HG02943 (cell line): ENCODE measurements around the gene OR52I1.

Experiments used
- ATAC-seq: cut with Tn5 transposase; IDR thresholded peaks from one replicate; pipeline ENCODE4 v1.9.1; 2021; ENCODE audit warnings: mild to moderate bottlenecking, low read depth, moderate library complexity; ENCODE audit not compliant: unreplicated experiment

The OR52I1 gene

DNA sequence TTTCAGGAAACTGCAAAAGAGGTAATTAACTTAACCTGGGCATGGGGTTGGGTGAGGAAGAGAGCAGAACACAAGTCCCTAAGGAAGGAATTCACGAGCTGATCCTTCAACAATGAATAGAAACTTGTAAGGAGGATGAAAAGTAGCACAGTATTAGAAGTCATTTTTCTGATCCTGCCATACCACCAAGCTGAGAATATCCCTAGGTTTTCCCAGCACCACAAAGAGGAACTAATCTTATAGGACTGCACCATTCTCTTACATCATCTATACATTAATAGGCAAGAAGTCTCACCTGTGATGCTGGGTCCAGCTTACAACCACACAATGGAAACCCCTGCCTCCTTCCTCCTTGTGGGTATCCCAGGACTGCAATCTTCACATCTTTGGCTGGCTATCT lies at the start of gene OR52I1:
Gene OR52I1, plus strand, starts transcription at position 301 of the 400 bp plus-strand sequence. Its CDS starts 0 bp downstream, at position 301.
- no peak for ATAC-seq

GRCh38 chr11:4544891-4545290 lies 48.9 kb upstream of the OR52I1 start, which contains the start of gene OR52M1:
Gene OR52M1, plus strand, starts transcription at chr11:4545191. Its CDS starts 0 bp downstream, at chr11:4545191.
- ATAC-seq, result no peak

- ATAC-seq, result no peak
Observed at GRCh38 chr11:4546878-4547277, 47.0 kb upstream of the OR52I1 start.

GRCh38 chr11:4547416-4547815 lies 46.4 kb upstream of the OR52I1 start:
- ATAC-seq, result no peak

GRCh38 chr11:4551346-4551979 lies 42.4 kb upstream of the OR52I1 start:
- ATAC-seq, result no peak

- ATAC-seq, result no peak
Observed at GRCh38 chr11:4559527-4560440, 34.1 kb upstream of the OR52I1 start.

DNA sequence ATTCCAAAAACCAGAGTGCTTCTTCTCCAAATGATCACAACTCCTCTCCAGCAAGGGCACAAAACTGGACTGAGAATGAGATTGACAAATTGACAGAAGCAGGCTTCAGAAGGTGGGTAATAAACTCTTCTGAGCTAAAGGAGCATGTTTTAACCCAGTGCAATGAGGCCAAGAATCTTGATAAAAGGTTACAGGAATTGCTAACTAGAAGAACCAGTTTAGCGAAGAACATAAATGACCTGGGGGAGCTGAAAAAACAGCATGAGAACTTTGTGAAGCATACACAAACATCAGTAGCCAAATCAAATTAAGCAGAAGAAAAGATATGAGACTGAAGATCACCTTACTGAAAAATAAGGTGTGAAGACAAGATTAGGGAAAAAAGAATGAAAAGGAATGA lies 33.4 kb upstream of the OR52I1 start:
- no peak for ATAC-seq

DNA sequence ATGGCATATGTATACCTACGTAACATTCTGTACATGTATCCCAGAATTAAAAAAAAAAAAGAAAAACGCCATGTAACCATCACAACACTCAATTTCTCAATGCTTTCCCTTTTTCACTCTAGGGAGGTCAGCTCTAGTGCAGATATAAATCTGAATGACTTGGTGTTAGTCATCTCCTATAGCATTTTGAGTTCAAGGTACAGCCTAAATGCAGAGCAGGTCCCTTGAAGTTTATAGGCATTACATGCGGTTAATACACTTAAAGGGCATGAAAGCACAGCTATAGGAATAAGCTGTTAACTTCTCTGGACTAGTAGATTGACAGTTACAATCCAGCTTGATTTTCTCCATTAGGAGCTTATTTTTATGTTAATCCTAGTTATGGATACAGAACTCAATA lies 28.5 kb upstream of the OR52I1 start:
- ATAC-seq, result no peak

- ATAC-seq, result no peak
Observed at GRCh38 chr11:4569075-4569474, 24.8 kb upstream of the OR52I1 start.

GRCh38 chr11:4576880-4577279 lies 17.0 kb upstream of the OR52I1 start:
- ATAC-seq, result no peak

DNA sequence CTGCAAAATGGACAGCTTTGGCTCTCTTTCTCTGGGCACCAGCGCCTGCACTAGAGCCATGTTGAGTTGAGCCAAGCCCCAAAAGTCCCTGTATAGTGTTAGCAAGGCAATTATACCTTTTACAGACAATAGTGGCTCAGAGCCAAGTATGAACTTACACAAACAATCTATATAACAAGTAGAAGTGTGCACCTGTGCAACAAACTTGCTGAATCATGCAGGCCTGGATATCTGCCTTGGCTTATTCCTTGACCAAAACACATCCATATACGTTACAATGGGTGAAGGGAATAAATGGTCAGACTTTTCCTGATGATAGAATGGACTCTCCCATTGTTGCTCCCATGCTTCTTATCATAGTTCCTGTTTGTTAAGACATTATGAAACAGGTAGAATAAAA lies 16.1 kb upstream of the OR52I1 start:
- ATAC-seq, result no peak

DNA sequence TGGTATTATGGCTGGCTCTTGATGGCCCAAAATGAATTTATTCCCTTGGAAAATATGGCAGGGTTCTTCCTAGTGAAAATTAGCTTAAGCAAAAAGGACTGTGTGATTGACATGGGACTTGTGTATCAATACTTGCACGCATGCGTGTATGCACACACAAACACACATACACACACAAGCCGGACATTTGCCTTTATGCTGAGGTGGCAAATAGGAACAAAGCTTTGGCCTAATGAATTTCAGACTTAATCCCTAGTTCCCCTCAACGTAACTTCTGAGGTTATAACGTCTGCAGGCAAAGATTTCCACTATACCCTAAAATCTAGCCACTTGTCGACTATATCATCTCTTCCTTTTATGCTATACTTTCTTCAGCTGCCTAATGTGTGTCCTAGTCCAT lies 15.2 kb upstream of the OR52I1 start:
- ATAC-seq, result no peak

GRCh38 chr11:4580124-4580523 lies 13.7 kb upstream of the OR52I1 start:
- ATAC-seq, result no peak

GRCh38 chr11:4581443-4581842 lies 12.4 kb upstream of the OR52I1 start, which contains the start of gene OR52I2:
Gene OR52I2, plus strand, starts transcription at chr11:4581743.
- ATAC-seq, result no peak

DNA sequence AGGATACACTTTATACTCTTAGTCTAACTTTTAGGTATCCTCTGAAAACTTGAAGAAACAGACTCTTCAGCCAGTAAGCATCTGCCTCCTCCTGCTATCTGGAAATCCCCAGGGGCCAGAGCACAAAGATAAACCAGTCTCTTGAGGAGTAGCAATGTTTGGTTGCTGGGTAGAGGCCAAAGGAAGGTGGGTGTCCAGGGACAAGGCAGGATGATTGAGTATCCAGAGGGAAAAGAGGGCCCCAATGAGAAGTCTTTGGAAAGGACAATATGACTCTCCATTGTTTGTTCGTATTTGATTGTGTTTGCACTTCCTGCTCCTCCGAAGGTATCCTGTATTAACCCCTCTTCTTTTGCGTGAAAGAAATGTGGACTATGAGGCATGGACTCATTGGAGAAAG lies 4.8 kb upstream of the OR52I1 start:
- no peak for ATAC-seq

GRCh38 chr11:4605057-4605456 lies 11.2 kb downstream of the OR52I1 start:
- no peak for ATAC-seq

DNA sequence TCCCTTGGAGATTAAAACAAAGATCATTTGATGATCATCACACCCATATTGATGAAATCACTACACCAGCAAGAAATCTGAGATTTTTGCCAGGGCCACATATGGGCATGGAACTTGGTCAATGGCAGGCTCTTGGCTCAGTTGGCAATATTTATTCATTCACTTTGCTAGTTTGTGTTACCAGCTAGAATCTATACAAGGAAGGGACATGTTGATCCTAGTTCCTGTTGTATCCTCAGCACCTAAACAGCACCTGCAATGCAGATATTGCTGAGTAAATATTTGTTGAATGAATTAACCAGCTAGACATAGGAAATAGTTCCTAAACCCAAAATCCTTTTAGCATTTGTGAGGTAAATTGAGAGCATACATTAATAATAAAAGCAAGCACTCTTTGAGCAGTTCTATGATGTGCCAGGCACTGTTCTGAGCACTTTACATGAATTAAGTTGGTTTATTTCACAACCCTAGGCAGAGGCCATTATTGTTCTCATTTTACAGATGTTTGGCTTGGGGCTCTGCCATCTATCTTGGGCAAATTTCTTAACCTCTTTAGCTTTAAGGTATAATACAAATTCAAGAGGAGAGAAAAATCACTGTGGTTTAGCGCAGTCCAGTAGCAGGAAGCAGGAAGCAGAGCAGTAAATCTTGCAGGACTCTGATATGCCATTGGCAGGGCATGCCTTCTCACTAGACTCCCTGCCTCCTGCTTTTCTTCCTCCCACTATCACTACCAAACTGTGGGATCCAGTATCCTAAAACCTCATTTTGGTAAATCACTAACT lies 12.6 kb downstream of the OR52I1 start:
- ATAC-seq, result no peak

DNA sequence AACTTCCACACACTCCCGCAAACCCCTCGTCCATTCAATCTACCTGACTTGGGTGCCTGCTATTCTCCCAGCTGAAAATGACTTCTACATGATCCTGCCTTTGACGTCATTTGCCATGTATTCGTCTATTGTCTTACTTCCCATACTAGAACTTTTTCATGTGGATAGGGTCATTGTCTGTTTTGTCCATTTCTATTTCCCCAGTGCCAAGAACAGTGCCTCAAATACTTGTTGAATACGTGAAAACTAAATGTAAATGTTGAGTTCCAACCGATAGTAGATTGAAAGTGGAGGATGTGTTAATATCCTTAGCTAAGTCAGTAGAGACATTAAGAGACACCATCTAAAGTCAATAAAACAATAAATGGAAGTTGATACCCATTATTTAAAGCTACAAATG lies 13.3 kb downstream of the OR52I1 start:
- no peak for ATAC-seq

- ATAC-seq, result peak; percentile 100
Observed at GRCh38 chr11:4607781-4608666, 14.2 kb downstream of the OR52I1 start, which contains the start of gene TRIM68. Gene TRIM68, minus strand, starts transcription at chr11:4608231. Its CDS starts 2,727 bp downstream, at chr11:4605504.
